BE2C (cell line): ENCODE measurements around the gene ADD3.
"Not testable (repeated sequence)": the region's sequence is repeated elsewhere in the genome, so short reads cannot be mapped to it uniquely, and the experiment has no call there.

ENCODE experiments used
- DNase-seq: peaks from one replicate; pipeline ENCODE4 v3.0.0-alpha.2; 2020
- H3K27me3 ChIP-seq: fragments of 250-450 bp; sonication (Bioruptor Pico); 2 replicates; pipeline ENCODE4 v1.5.1; 2020; ENCODE audit warnings: mild to moderate bottlenecking
- H3K36me3 ChIP-seq: fragments of 250-450 bp; sonication (Bioruptor Pico); 2 replicates; pipeline ENCODE4 v1.5.1; 2020; ENCODE audit warnings: mild to moderate bottlenecking
- H3K4me1 ChIP-seq: fragments of 250-450 bp; sonication (Bioruptor Pico); 2 replicates; pipeline ENCODE4 v1.5.1; 2020
- H3K4me3 ChIP-seq: 2 replicates; pipeline ENCODE4 v1.5.1; 2011; ENCODE audit warnings: low read depth, low read length
- H3K9me3 ChIP-seq: fragments of 250-450 bp; sonication (Bioruptor Pico); 2 replicates; pipeline ENCODE4 v1.5.1; 2020
- CTCF ChIP-seq: IDR thresholded peaks from 2 replicates; pipeline ENCODE4 v1.5.1; 2012; ENCODE audit warnings: mild to moderate bottlenecking, low read depth, low read length

ADD3 gene

GRCh38 chr10:109982123-109982522 is 25.7 kb upstream of the ADD3 start:
- no peak for DNase-seq
- Histone ChIP-seq H3K4me3 (no peak overlapping the region), H3K36me3 (no peaks in the 10 kb centered on the region), H3K9me3 (no peaks in the 10 kb centered on the region), H3K4me1 (peaks cover 12% of the 10 kb centered on the region), H3K27me3 (no peaks in the 10 kb centered on the region; the same call in 1 of the 2 replicates)
- TF ChIP-seq CTCF, result no peak

GRCh38 chr10:109982812-109983211 is 25.0 kb upstream of the ADD3 start:
- H3K36me3 ChIP-seq, result no peaks in the 10 kb centered on the region
- H3K4me1 ChIP-seq, result peaks cover 5% of the 10 kb centered on the region; the same call in 1 of the 2 replicates
- DNase-seq, result no peak
- no peaks in the 10 kb centered on the region; the same call in 1 of the 2 replicates for H3K27me3 ChIP-seq
- no peaks in the 10 kb centered on the region for H3K9me3 ChIP-seq
- no peak for TF ChIP-seq CTCF
- no peak overlapping the region for H3K4me3 ChIP-seq

- H3K4me3 ChIP-seq, result no peak overlapping the region
- H3K36me3 ChIP-seq, result no peaks in the 10 kb centered on the region
- H3K9me3 ChIP-seq, result no peaks in the 10 kb centered on the region
- no peaks in the 10 kb centered on the region for H3K27me3 ChIP-seq
- TF ChIP-seq CTCF, result no peak
- no peaks in the 10 kb centered on the region for H3K4me1 ChIP-seq
- no peak for DNase-seq
Measured at GRCh38 chr10:109984013-109984412, 23.8 kb upstream of the ADD3 start.

GRCh38 chr10:109985768-109986167 is 22.0 kb upstream of the ADD3 start:
- DNase-seq, H3K36me3 ChIP-seq, H3K4me1 ChIP-seq, H3K4me3 ChIP-seq, H3K9me3 ChIP-seq, H3K27me3 ChIP-seq: not testable (repeated sequence)

- DNase-seq, result no peak
Measured at GRCh38 chr10:109987452-109988211, 20.2 kb upstream of the ADD3 start.

GRCh38 chr10:109988212-109988596 is 19.6 kb upstream of the ADD3 start:
- TF ChIP-seq CTCF, result no peak
- DNase-seq, result no peak

More at GRCh38 chr10:109987452-109988211, 20.2 kb upstream of the ADD3 start:
- Histone ChIP-seq H3K36me3 (no peaks in the 10 kb centered on the region), H3K9me3 (no peaks in the 10 kb centered on the region), H3K27me3 (no peaks in the 10 kb centered on the region), H3K4me1 (no peaks in the 10 kb centered on the region), H3K4me3 (no peak overlapping the region)
- TF ChIP-seq CTCF, result no peak

More at GRCh38 chr10:109988212-109988596, 19.6 kb upstream of the ADD3 start:
- H3K9me3 ChIP-seq, result no peaks in the 10 kb centered on the region
- no peak overlapping the region for H3K4me3 ChIP-seq
- no peaks in the 10 kb centered on the region for H3K27me3 ChIP-seq
- no peaks in the 10 kb centered on the region for H3K36me3 ChIP-seq
- no peaks in the 10 kb centered on the region for H3K4me1 ChIP-seq
